H9 (cell line): ENCODE results near the gene FMO3. TPM values are rescaled to one million over a fixed set of nuclear protein-coding genes. Genes with fewer than 3 reads are reported as not detected.

Experiments
- DNase-seq: peaks from one replicate; pipeline ENCODE4 v3.0.0-alpha.2; 2017
- H2AFZ ChIP-seq: one replicate; pipeline ENCODE4 v1.6.1; 2013; ENCODE audit warnings: mild to moderate bottlenecking, low read length, control low read depth, moderate library complexity
- H2AK5ac ChIP-seq: 2 replicates; pipeline ENCODE4 v1.6.1; 2013; ENCODE audit warnings: low read length, control low read depth, mixed read lengths; ENCODE audit not compliant: insufficient read length
- H2BK120ac ChIP-seq: one replicate; pipeline ENCODE4 v1.6.1; 2013; ENCODE audit warnings: low read depth, mild to moderate bottlenecking, low read length, control low read depth, inconsistent platforms; ENCODE audit not compliant: poor library complexity, severe bottlenecking
- H2BK12ac ChIP-seq: 2 replicates; pipeline ENCODE4 v1.6.1; 2013; ENCODE audit warnings: low read length, control low read depth, mixed read lengths, low read depth; ENCODE audit not compliant: insufficient read length
- H2BK15ac ChIP-seq: 2 replicates; pipeline ENCODE4 v1.6.1; 2013; ENCODE audit warnings: low read depth, low read length, control low read depth
- H2BK20ac ChIP-seq: one replicate; pipeline ENCODE4 v1.6.1; 2013; ENCODE audit warnings: low read depth, mild to moderate bottlenecking, low read length, control low read depth, inconsistent platforms; ENCODE audit not compliant: poor library complexity, severe bottlenecking
- H2BK5ac ChIP-seq: 2 replicates; pipeline ENCODE4 v1.6.1; 2013; ENCODE audit warnings: low read length, control low read depth, mixed read lengths; ENCODE audit not compliant: insufficient read length
- H3K14ac ChIP-seq: 2 replicates; pipeline ENCODE4 v1.6.1; 2013; ENCODE audit warnings: low read length, control low read depth; ENCODE audit not compliant: insufficient read depth
- H3K18ac ChIP-seq: 2 replicates; pipeline ENCODE4 v1.6.1; 2013; ENCODE audit warnings: low read depth, mild to moderate bottlenecking, mixed read lengths, low read length, control low read depth; ENCODE audit not compliant: insufficient read length
- H3K23ac ChIP-seq: 2 replicates; pipeline ENCODE4 v1.6.1; 2013; ENCODE audit warnings: low read length, control low read depth, mixed read lengths, low read depth; ENCODE audit not compliant: insufficient read length
- H3K23me2 ChIP-seq: 2 replicates; pipeline ENCODE4 v1.6.1; 2013; ENCODE audit warnings: low read depth, mild to moderate bottlenecking, mixed read lengths, low read length, control low read depth; ENCODE audit not compliant: insufficient read length, poor library complexity, severe bottlenecking
- H3K27ac ChIP-seq: 2 replicates; pipeline ENCODE4 v1.5.1; 2013; ENCODE audit warnings: low read length, control low read depth, mixed read lengths, low read depth; ENCODE audit not compliant: insufficient read length
- H3K27me3 ChIP-seq: 2 replicates; pipeline ENCODE4 v1.6.1; 2013; ENCODE audit warnings: low read length, control low read depth, inconsistent platforms; ENCODE audit not compliant: insufficient read depth
- H3K4ac ChIP-seq: 2 replicates; pipeline ENCODE4 v1.6.1; 2013; ENCODE audit warnings: low read depth, mild to moderate bottlenecking, control low read depth, inconsistent platforms, low read length, moderate library complexity
- H3K4me1 ChIP-seq: 2 replicates; pipeline ENCODE4 v1.6.1; 2013; ENCODE audit warnings: low read length, control low read depth, inconsistent platforms; ENCODE audit not compliant: insufficient read depth
- H3K4me2 ChIP-seq: 2 replicates; pipeline ENCODE4 v1.6.1; 2013; ENCODE audit warnings: low read length, control low read depth, mixed read lengths; ENCODE audit not compliant: insufficient read length, insufficient read depth
- H3K56ac ChIP-seq: 2 replicates; pipeline ENCODE4 v1.6.1; 2013; ENCODE audit warnings: low read depth, mild to moderate bottlenecking, mixed read lengths, low read length, control low read depth; ENCODE audit not compliant: insufficient read length
- H3K79me1 ChIP-seq: 2 replicates; pipeline ENCODE4 v1.6.1; 2013; ENCODE audit warnings: low read depth, mild to moderate bottlenecking, moderate library complexity, low read length, control low read depth, inconsistent platforms; ENCODE audit not compliant: insufficient read depth, poor library complexity, severe bottlenecking
- H3K79me2 ChIP-seq: 2 replicates; pipeline ENCODE4 v1.6.1; 2013; ENCODE audit warnings: low read length, control low read depth, inconsistent platforms; ENCODE audit not compliant: insufficient read depth
- H3K9ac ChIP-seq: 2 replicates; pipeline ENCODE4 v1.6.1; 2013; ENCODE audit warnings: low read length, control low read depth, mixed read lengths; ENCODE audit not compliant: insufficient read length; ENCODE audit errors: extremely low read depth
- H3K9me3 ChIP-seq: one replicate; pipeline ENCODE4 v1.6.1; 2013; ENCODE audit warnings: low read depth, low read length, inconsistent platforms; ENCODE audit not compliant: control insufficient read depth
- H3T11ph ChIP-seq: one replicate; pipeline ENCODE4 v1.6.1; 2013; ENCODE audit warnings: mild to moderate bottlenecking, low read length, control low read depth, inconsistent platforms
- H4K20me1 ChIP-seq: one replicate; pipeline ENCODE4 v1.6.1; 2013; ENCODE audit not compliant: control insufficient read depth, insufficient read length, insufficient read depth
- H4K5ac ChIP-seq: 2 replicates; pipeline ENCODE4 v1.6.1; 2013; ENCODE audit warnings: low read depth, mild to moderate bottlenecking, mixed read lengths, low read length, control low read depth; ENCODE audit not compliant: insufficient read length
- H4K8ac ChIP-seq: replicated peaks from 2 replicates; pipeline ENCODE4 v1.6.1; 2013; ENCODE audit warnings: low read length, control low read depth, mixed read lengths, low read depth; ENCODE audit not compliant: insufficient read length
- H4K91ac ChIP-seq: 2 replicates; pipeline ENCODE4 v1.6.1; 2013; ENCODE audit warnings: low read depth, mild to moderate bottlenecking, moderate library complexity, mixed read lengths, low read length, control low read depth; ENCODE audit not compliant: insufficient read length
- H3K27ac Mint-ChIP-seq, 3 experiments: 2 replicates in 2 of 3; 3 replicates in 1 of 3; pipeline ENCODE4 v1.8.0; 2020 to 2021; ENCODE audit warnings: mixed read lengths in 3 of 3, mild to moderate bottlenecking in 1 of 3, moderate library complexity in 1 of 3
- H3K27me3 Mint-ChIP-seq: 2 replicates; pipeline ENCODE4 v1.8.0; 2021; ENCODE audit warnings: low read depth, mild to moderate bottlenecking, moderate library complexity, mixed read lengths
- H3K36me3 Mint-ChIP-seq, 3 experiments: 2 replicates in 2 of 3; 3 replicates in 1 of 3; pipeline ENCODE4 v1.8.0; 2020 to 2021; ENCODE audit warnings: low read depth in 3 of 3, mixed read lengths in 3 of 3; ENCODE audit not compliant: insufficient read depth in 1 of 3
- H3K4me1 Mint-ChIP-seq, 2 experiments: 2 replicates each; pipeline ENCODE4 v1.8.0; 2020; ENCODE audit warnings: mixed read lengths in 2 of 2
- H3K4me3 Mint-ChIP-seq, 2 experiments: 2 replicates in 1 of 2; 3 replicates in 1 of 2; pipeline ENCODE4 v1.8.0; 2020 to 2021; ENCODE audit warnings: mild to moderate bottlenecking in 2 of 2, mixed read lengths in 2 of 2, moderate library complexity in 1 of 2
- H3K9me3 Mint-ChIP-seq, 2 experiments: 2 replicates in 1 of 2; 3 replicates in 1 of 2; pipeline ENCODE4 v1.8.0; 2020; ENCODE audit warnings: mild to moderate bottlenecking in 2 of 2, mixed read lengths in 2 of 2, moderate library complexity in 1 of 2
- WGBS: extraction: QIAGEN DNeasy Blood & Tissue Kit; methylation state at CpG from one replicate; pipeline ENCODE4 v1.1.7; 2013; ENCODE audit warnings: missing lambda C conversion rate, low lambda C conversion rate, mixed read lengths; ENCODE audit not compliant: insufficient read length; ENCODE audit errors: extremely low coverage; 5-methylcytosine and 5-hydroxymethylcytosine counted together
- total RNA-seq: library from RNA; stranded (reverse); gene quantifications from 2 replicates; pipeline ENCODE4 v1.2.1, GENCODE V29; 2021
- TF ChIP-seq, protein P1 (sequence below): fragments of 200-600 bp; sonication (generic); conservative IDR thresholded peaks from 3 replicates; pipeline ENCODE4 v1.8.0; 2021; ENCODE audit warnings: antibody characterized with exemption, mild to moderate bottlenecking

FMO3 gene
- total RNA-seq, 1 experiment from 2014 or later: not detected

DNA sequence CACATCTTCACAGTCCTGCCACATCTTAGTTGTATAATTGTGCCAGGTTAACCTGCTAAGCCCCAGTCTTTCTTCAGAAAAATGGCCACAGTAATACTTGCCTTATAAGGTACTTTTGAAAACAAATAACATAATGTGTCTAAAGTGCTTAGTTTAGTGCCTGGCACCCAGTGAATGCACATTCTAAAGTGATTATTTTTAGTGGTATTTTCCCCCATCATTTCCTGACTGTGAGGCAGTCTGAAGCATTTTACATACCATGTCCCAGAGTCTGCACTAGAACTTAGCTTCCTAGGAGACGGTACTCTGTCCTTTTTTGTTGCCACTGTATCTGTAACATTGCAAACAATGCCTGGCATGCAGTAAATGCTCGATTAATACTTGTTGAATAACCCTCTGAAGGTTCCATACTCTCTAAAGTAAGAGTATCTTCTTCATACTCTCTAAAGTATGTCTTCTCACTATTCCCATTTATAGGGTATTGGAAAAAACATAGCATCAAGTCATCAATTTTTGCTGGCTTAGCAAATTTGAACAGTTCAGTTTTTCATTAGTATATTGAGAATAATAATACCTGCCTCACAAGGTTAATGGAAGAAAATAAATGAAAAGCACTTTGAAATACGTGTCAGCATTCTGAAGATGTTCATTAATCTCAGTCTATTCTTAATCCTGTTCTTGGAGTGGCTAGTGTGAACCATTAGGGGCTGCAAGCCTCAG lies 43.7 kb downstream of the FMO3 start:
- H3K23ac ChIP-seq: no peak overlapping the region
- H4K5ac ChIP-seq: no peak overlapping the region
- Mint-ChIP-seq H3K27ac (no peak overlapping the region; a peak in 2 of 7 replicates), H3K27me3 (no peaks in the 10 kb centered on the region), H3K4me3 (no peak overlapping the region), H3K36me3 (no peaks in the 10 kb centered on the region), H3K9me3 (no peaks in the 10 kb centered on the region), H3K4me1 (peaks cover 14% of the 10 kb centered on the region in 2 experiments)
- H3K9me3 ChIP-seq: no peaks in the 10 kb centered on the region
- H2BK15ac ChIP-seq: no peak overlapping the region
- no peak overlapping the region for H4K8ac ChIP-seq
- TF ChIP-seq, protein P1, sequence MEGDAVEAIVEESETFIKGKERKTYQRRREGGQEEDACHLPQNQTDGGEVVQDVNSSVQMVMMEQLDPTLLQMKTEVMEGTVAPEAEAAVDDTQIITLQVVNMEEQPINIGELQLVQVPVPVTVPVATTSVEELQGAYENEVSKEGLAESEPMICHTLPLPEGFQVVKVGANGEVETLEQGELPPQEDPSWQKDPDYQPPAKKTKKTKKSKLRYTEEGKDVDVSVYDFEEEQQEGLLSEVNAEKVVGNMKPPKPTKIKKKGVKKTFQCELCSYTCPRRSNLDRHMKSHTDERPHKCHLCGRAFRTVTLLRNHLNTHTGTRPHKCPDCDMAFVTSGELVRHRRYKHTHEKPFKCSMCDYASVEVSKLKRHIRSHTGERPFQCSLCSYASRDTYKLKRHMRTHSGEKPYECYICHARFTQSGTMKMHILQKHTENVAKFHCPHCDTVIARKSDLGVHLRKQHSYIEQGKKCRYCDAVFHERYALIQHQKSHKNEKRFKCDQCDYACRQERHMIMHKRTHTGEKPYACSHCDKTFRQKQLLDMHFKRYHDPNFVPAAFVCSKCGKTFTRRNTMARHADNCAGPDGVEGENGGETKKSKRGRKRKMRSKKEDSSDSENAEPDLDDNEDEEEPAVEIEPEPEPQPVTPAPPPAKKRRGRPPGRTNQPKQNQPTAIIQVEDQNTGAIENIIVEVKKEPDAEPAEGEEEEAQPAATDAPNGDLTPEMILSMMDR: no peak
- no peak overlapping the region for H2AK5ac ChIP-seq
- no peaks in the 10 kb centered on the region for H4K20me1 ChIP-seq
- no peaks in the 10 kb centered on the region for H3K23me2 ChIP-seq
- no peak overlapping the region for H2BK20ac ChIP-seq
- no peak overlapping the region for H3K18ac ChIP-seq
- H2BK5ac ChIP-seq: no peak overlapping the region
- no peak overlapping the region for H3K9ac ChIP-seq
- no peaks in the 10 kb centered on the region for H3K79me1 ChIP-seq
- no peak overlapping the region for H4K91ac ChIP-seq
- H3K56ac ChIP-seq: no peak overlapping the region
- no peak overlapping the region for H3T11ph ChIP-seq
- no peak for DNase-seq
- H3K4me1 ChIP-seq: no peaks in the 10 kb centered on the region
- no peak overlapping the region for H3K4ac ChIP-seq
- no peaks in the 10 kb centered on the region for H3K27me3 ChIP-seq
- H3K14ac ChIP-seq: no peak overlapping the region
- H2BK12ac ChIP-seq: no peak overlapping the region
- H3K27ac ChIP-seq: no peak overlapping the region
- no CpG with 5 or more reads among the region's 3 CpGs for whole genome bisulfite sequencing
- H2AFZ ChIP-seq: no peak overlapping the region
- no peak overlapping the region for H2BK120ac ChIP-seq
- no peak overlapping the region for H3K4me2 ChIP-seq
- no peaks in the 10 kb centered on the region for H3K79me2 ChIP-seq
